ENCODE data around the gene ALX1. TPM values are rescaled to one million over a fixed set of nuclear protein-coding genes. Genes with fewer than 3 reads are reported as not detected.

The ALX1 gene
- total RNA-seq, 6 experiments from 2014 or later: not detected

DNA sequence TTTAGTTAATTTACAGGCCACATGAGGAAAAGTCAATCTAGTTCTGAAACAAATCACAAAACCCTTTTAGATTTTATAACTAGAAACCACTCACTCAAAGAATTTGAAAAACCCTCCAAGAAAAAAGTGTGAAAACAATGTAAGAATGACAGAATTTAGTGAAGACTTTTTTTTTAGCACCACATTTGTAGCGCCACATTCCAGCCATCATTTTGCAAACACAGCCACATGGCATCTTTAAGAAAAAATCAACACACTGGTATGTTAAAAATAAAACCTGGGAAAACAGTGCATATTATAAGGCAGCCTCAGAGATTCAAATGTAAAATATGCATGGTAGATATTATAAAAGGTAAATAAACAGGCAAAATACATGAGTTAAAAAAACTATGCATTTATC lies 22.3 kb upstream of the ALX1 start:
- TF ChIP-seq, protein P1, sequence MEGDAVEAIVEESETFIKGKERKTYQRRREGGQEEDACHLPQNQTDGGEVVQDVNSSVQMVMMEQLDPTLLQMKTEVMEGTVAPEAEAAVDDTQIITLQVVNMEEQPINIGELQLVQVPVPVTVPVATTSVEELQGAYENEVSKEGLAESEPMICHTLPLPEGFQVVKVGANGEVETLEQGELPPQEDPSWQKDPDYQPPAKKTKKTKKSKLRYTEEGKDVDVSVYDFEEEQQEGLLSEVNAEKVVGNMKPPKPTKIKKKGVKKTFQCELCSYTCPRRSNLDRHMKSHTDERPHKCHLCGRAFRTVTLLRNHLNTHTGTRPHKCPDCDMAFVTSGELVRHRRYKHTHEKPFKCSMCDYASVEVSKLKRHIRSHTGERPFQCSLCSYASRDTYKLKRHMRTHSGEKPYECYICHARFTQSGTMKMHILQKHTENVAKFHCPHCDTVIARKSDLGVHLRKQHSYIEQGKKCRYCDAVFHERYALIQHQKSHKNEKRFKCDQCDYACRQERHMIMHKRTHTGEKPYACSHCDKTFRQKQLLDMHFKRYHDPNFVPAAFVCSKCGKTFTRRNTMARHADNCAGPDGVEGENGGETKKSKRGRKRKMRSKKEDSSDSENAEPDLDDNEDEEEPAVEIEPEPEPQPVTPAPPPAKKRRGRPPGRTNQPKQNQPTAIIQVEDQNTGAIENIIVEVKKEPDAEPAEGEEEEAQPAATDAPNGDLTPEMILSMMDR (IDR thresholded peaks at IDR 0.05): no peak
- TF ChIP-seq POLR2A (IDR thresholded peaks at IDR 0.05): no peak
- DNase-seq: no peak
- H3K4me3 ChIP-seq: no peak overlapping the region
- no peaks in the 10 kb centered on the region for H3K36me3 ChIP-seq
- no peak for ATAC-seq
- intact Hi-C loops (cut with DNase I): no loop called here
- no peaks in the 10 kb centered on the region for H3K27me3 ChIP-seq
- no peaks in the 10 kb centered on the region for H3K9me3 ChIP-seq
- 76% methylated on average over 1 of the region's 1 CpG for WGBS (ENCODE audit: insufficient coverage, low coverage, low lambda C conversion rate, missing lambda C conversion rate)
- no peak overlapping the region for H3K27ac ChIP-seq
- H3K4me1 ChIP-seq: no peaks in the 10 kb centered on the region

DNA sequence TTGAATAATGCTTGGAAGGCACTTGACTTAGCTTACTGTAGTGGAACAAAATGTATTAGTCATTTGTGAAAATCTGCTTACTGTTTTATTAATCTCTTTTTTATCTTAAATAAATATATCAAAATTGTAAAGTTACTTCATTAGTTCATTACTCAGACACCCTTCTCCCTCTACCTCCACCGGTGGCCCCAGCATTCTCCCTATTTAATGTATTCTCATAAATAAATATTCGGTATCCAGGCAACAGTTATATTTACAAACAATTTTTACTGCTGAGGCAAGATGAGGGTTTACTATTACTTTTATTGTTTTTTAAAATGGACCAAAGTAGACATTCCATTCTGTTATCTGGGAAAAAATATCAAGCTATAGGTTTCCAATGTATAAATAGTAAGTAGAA lies 19.6 kb upstream of the ALX1 start:
- Histone ChIP-seq H3K27me3 (no peaks in the 10 kb centered on the region), H3K9me3 (no peaks in the 10 kb centered on the region), H3K27ac (no peak overlapping the region), H3K4me1 (no peaks in the 10 kb centered on the region), H3K4me3 (no peak overlapping the region), H3K36me3 (no peaks in the 10 kb centered on the region)
- DNase-seq: no peak
- 67% methylated on average over 2 of the region's 2 CpGs for WGBS (ENCODE audit: insufficient coverage, low coverage, low lambda C conversion rate, missing lambda C conversion rate)
- TF ChIP-seq, protein P1 (IDR thresholded peaks at IDR 0.05): no peak
- no peak for TF ChIP-seq POLR2A (IDR thresholded peaks at IDR 0.05)
- intact Hi-C loops (cut with DNase I): no loop called here
- no peak for ATAC-seq

DNA sequence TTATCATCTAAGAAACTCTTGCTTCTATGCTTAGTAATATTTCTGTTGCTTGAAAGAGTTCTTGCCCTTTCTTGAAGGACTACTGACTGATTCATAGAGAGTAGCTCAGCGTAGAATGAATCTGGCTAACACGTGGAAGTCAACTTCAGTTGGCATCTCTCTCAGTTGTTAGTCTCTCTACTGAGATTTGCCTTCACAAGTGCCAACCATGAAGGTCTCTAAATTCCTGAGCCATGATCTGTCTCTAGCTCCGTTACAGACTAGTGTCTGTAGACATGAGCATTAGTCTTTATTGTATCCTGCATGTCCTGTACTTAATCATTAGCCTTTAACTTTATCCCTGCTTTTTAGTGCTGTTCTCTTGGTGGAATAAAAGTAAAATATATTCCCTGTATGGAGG lies 19.1 kb upstream of the ALX1 start:
- Histone ChIP-seq H3K4me3 (no peak overlapping the region), H3K9me3 (no peaks in the 10 kb centered on the region), H3K36me3 (no peaks in the 10 kb centered on the region), H3K4me1 (no peaks in the 10 kb centered on the region), H3K27ac (no peak overlapping the region), H3K27me3 (no peaks in the 10 kb centered on the region)
- TF ChIP-seq, protein P1 (IDR thresholded peaks at IDR 0.05): no peak
- no peak for TF ChIP-seq POLR2A (IDR thresholded peaks at IDR 0.05)
- intact Hi-C loops (cut with DNase I): no loop called here
- ATAC-seq (no peak), DNase-seq (no peak)
- 19% methylated on average over 2 of the region's 3 CpGs for WGBS (ENCODE audit: insufficient coverage, low coverage, low lambda C conversion rate, missing lambda C conversion rate)

DNA sequence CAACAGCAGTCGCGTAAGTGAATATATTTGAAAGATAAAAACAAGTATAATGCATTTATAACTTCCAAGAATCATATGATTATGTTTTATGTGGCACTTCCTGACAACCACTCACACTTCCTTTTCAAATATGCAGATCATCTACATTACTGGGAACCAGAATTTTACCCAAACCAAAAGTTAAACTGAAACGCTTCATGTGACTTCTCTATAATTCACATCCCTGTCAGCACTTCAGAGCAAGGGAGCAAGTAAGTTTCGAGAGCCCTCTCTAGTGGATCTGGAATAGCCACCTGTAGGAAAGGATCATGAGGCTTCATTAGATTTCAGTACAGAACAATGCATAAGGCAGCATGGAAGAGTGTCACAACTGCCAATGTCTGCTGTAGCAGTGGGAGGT lies 13.7 kb upstream of the ALX1 start:
- ATAC-seq (no peak), DNase-seq (no peak)
- no peaks in the 10 kb centered on the region for H3K36me3 ChIP-seq
- H3K9me3 ChIP-seq: no peaks in the 10 kb centered on the region
- no peak overlapping the region for H3K4me3 ChIP-seq
- 28% methylated on average over 4 of the region's 4 CpGs for WGBS (ENCODE audit: insufficient coverage, low coverage, low lambda C conversion rate, missing lambda C conversion rate)
- no peak overlapping the region for H3K27ac ChIP-seq
- TF ChIP-seq, protein P1 (IDR thresholded peaks at IDR 0.05): no peak
- no peak for TF ChIP-seq POLR2A (IDR thresholded peaks at IDR 0.05)
- intact Hi-C loops (cut with DNase I): no loop called here
- H3K4me1 ChIP-seq: no peaks in the 10 kb centered on the region
- H3K27me3 ChIP-seq: peaks cover 0 to 7% of the 10 kb centered on the region in 2 donors

Measured in right lobe of liver (tissue), 6 donors.